ENCODE measurements around the gene SDHC. TPM values are rescaled to one million over a fixed set of nuclear protein-coding genes. Genes with fewer than 3 reads are reported as not detected.

SDHC gene
- total and polyA plus RNA-seq, 2 of the 8 experiments (the other 6 are each of a cell fraction or from before 2014, with no cell fraction given), result 224 to 305 TPM

DNA sequence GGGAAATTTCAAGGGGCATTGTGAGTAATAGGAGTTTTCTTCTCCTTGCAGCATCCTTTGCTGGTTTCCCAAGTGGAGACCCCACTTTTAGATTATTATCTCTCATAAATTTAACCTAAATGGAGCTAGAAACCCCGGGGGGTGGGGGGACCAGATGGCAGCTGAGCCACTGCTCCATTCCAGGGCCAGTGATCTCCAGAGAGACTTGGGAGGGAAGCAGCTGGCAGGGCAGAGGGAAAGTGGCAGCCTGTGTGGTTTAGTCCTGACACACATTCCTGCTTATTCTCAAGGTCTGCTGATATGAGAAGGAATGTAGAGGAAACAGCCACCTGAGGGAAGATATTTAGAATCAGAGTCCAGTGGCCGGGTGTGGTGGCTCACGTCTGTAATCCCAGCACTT is 39.3 kb upstream of the SDHC start:
- WGBS, 2 experiments (ENCODE audit: extremely low coverage in 1 of 2, insufficient coverage in 1 of 2, insufficient read length in 1 of 2, insufficient replicate concordance in 2 of 2, low coverage in 1 of 2, low lambda C conversion rate in 2 of 2, missing lambda C conversion rate in 1 of 2), result 88% methylated on average over 3 of the region's 3 CpGs; no CpG with 5 or more reads in 1 of the 2 experiments
- no peaks in the 10 kb centered on the region for H3K79me1 ChIP-seq (ENCODE audit: low read depth, low read length)
- DNase-seq (ENCODE audit: low read depth in 1 of 2, low spot score in 2 of 2), result no peak

More for the DNA sequence above, 39.3 kb upstream of the SDHC start:
- H4K5ac ChIP-seq (ENCODE audit: insufficient read length, low read depth, low read length), result no peak overlapping the region
- H2AFZ ChIP-seq (ENCODE audit: low read length), result no peak overlapping the region
- H4K20me1 ChIP-seq (replicated peaks in 1 of 2; ENCODE audit: control insufficient read depth in 1 of 2, insufficient read depth in 2 of 2, low read length in 2 of 2), result no peaks in the 10 kb centered on the region
- H3K14ac ChIP-seq (ENCODE audit: insufficient read length), result no peak overlapping the region
- H2BK15ac ChIP-seq (ENCODE audit: low read length), result no peak overlapping the region
- H3K4me1 ChIP-seq (replicated peaks in 1 of 4; ENCODE audit: control insufficient read depth in 3 of 4, insufficient read depth in 4 of 4, low read length in 3 of 4), result no peaks in the 10 kb centered on the region
- H2BK120ac ChIP-seq (replicated peaks; ENCODE audit: low read depth, low read length), result no peak overlapping the region
- H3K56ac ChIP-seq (replicated peaks; ENCODE audit: insufficient read length, low read depth, low read length), result no peak overlapping the region
- no peaks in the 10 kb centered on the region for H3K23me2 ChIP-seq (ENCODE audit: low read depth, low read length)
- no peak overlapping the region for H2BK20ac ChIP-seq (ENCODE audit: low read length)
- H4K8ac ChIP-seq (ENCODE audit: extremely low read depth, insufficient read depth, low read length), result no peak overlapping the region
- no peak for FAIRE-seq
- no peak overlapping the region for H3K23ac ChIP-seq (ENCODE audit: insufficient read length)
- H3K4ac ChIP-seq (replicated peaks; ENCODE audit: insufficient read length, low read depth, low read length), result no peak overlapping the region
- ChIA-PET POLR2A (ENCODE audit: partially characterized antibody) (no interaction called here), CTCF (ENCODE audit: partially characterized antibody) (interaction anchor here (1.0 to 2.7 kb wide), 7 partner anchors 10 to 83 kb away, joined by 3 to 16 read pairs (median 3); no protein-coding TSS in a partner anchor)
- no peak overlapping the region for H2AK5ac ChIP-seq (ENCODE audit: low read depth, low read length)
- H3K18ac ChIP-seq (ENCODE audit: extremely low read depth, low read length), result no peak overlapping the region
- H3K4me3 ChIP-seq (ENCODE audit: extremely low read depth in 1 of 4, insufficient read depth in 2 of 4, low read depth in 3 of 4, low read length in 4 of 4), result no peak overlapping the region
- H3K79me2 ChIP-seq (ENCODE audit: control insufficient read depth in 1 of 2, insufficient read depth in 2 of 2, low read length in 2 of 2), result no peaks in the 10 kb centered on the region
- no peak overlapping the region for H2BK12ac ChIP-seq (ENCODE audit: low read depth, low read length)
- H4K91ac ChIP-seq (replicated peaks; ENCODE audit: insufficient read length, low read length), result no peak overlapping the region
- no peak overlapping the region for H3K27ac ChIP-seq (ENCODE audit: low read depth, low read length)
- no peak overlapping the region for H3K9ac ChIP-seq (replicated peaks in 1 of 4; ENCODE audit: extremely low read depth in 1 of 4, low read depth in 3 of 4, low read length in 3 of 4)
- no peaks in the 10 kb centered on the region for H3K9me3 ChIP-seq (ENCODE audit: insufficient read depth in 2 of 2, low read depth in 1 of 2, low read length in 1 of 2)
- H2BK5ac ChIP-seq (ENCODE audit: low read depth, low read length), result no peak overlapping the region
- H3K4me2 ChIP-seq (ENCODE audit: insufficient read depth in 1 of 2, low read depth in 2 of 2, low read length in 2 of 2), result no peak overlapping the region
- H3K27me3 ChIP-seq (replicated peaks in 1 of 4; ENCODE audit: control insufficient read depth in 3 of 4, extremely low read depth in 1 of 4, insufficient read depth in 3 of 4, low read length in 3 of 4), result no peaks in the 10 kb centered on the region
- no peaks in the 10 kb centered on the region for H3K36me3 ChIP-seq (ENCODE audit: control insufficient read depth in 2 of 4, insufficient read depth in 4 of 4, low read length in 3 of 4)

Data from H1 (cell line).